Thyroid gland (tissue), 4 donors: Measurements from ENCODE around the gene DLL1. TPM values are rescaled to one million over a fixed set of nuclear protein-coding genes. Genes with fewer than 3 reads are reported as not detected.

Experiments
- DNase-seq, 2 donors: peaks; one replicate each; pipeline ENCODE4 v3.0.0-alpha.2; 2019
- H3K27ac ChIP-seq, 3 donors: fragments of 200-600 bp; sonication (generic); 1 replicate in 2 of 3; 2 replicates in 1 of 3; pipeline ENCODE4 v1.5.1; 2016 to 2019; ENCODE audit warnings: mild to moderate bottlenecking in 1 of 3, moderate library complexity in 1 of 3
- H3K27me3 ChIP-seq: fragments of 200-600 bp; sonication (generic); one replicate; pipeline ENCODE4 v1.5.1; 2019
- H3K36me3 ChIP-seq, 2 donors: fragments of 200-600 bp; sonication (generic); one replicate each; pipeline ENCODE4 v1.5.1; 2016 to 2019
- H3K4me1 ChIP-seq, 2 donors: fragments of 200-600 bp; sonication (generic); one replicate each; pipeline ENCODE4 v1.5.1; 2017 to 2019
- H3K4me3 ChIP-seq, 3 donors: fragments of 200-600 bp; sonication (generic); replicated peaks in 1 of 3; 1 replicate in 2 of 3; 2 replicates in 1 of 3; pipeline ENCODE4 v1.5.1; 2016; ENCODE audit warnings: mild to moderate bottlenecking in 1 of 3
- H3K9me3 ChIP-seq: fragments of 200-600 bp; sonication (generic); one replicate; pipeline ENCODE4 v1.5.1; 2017
- POLR2A ChIP-seq, 2 donors: fragments of 450-650 bp; IDR thresholded peaks; one replicate each; pipeline ENCODE4 v1.6.1; 2017; ENCODE audit warnings: antibody characterized with exemption in 2 of 2, mild to moderate bottlenecking in 2 of 2, moderate library complexity in 1 of 2
- WGBS, 2 donors: methylation state at CpG; one replicate each; pipeline ENCODE4 v1.1.5; 2017; 5-methylcytosine and 5-hydroxymethylcytosine counted together
- intact Hi-C: fragments of 100-400 bp; cut with DNase I; formaldehyde crosslinking; loops from one replicate; pipeline ENCODE4 v1.15.1; 2023
- total RNA-seq, 4 donors: library from RNA; depleted of rRNA; stranded (reverse); fragments of >200 nt; gene quantifications; one replicate each; pipeline ENCODE4 v1.2.3, GENCODE V29; 2016
- TF ChIP-seq, protein P1 (sequence below), 6 experiments: fragments of 200-600 bp in 3 of 6; fragments of 450-650 bp in 3 of 6; sonication (generic) in 3 of 6; IDR thresholded peaks; one replicate each; pipeline ENCODE4 v1.5.1; 2016 to 2019; ENCODE audit warnings: antibody characterized with exemption in 6 of 6, mild to moderate bottlenecking in 2 of 6, inconsistent platforms in 1 of 6, moderate library complexity in 1 of 6

The DLL1 gene
- total RNA-seq, 4 donors from 2014 or later, result 6.6 to 14.9 (median 11.5) TPM

DNA sequence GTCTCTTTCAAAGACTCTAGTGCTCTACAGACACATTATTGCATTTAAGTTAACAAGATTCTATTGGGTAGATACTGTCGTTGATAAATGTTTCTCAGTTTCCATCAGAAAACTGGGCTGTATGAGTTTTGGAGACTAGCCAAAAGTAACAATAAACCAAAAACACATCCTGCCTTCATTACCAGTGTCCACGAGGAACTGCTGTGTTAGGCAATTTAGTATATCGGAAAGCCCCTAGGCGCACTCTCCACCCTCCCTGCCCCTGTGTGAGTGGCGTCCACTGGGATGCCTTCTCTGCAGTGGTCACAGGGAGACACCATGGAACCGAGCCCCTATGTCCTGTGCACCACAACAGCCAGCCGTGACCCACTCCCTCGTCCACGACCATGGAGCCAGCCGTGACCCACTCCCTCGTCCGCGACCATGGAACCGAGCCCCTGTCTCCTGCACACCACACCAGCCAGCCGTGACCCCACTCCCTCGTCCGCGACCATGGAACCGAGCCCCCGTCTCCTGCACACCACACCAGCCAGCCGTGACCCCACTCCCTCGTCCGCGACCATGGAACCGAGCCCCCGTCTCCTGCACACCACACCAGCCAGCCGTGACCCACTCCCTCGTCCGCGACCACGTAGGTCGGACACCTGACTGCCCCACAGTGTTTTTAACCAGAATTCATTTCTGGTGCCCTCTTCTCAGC lies 35.3 kb downstream of the DLL1 start:
- Histone ChIP-seq H3K4me3 (no peak overlapping the region), H3K27ac (no peak overlapping the region), H3K27me3 (no peaks in the 10 kb centered on the region), H3K9me3 (no peaks in the 10 kb centered on the region), H3K36me3 (no peaks in the 10 kb centered on the region), H3K4me1 (no peaks in the 10 kb centered on the region)
- TF ChIP-seq POLR2A (IDR thresholded peaks at IDR 0.05), result no peak
- TF ChIP-seq, protein P1, sequence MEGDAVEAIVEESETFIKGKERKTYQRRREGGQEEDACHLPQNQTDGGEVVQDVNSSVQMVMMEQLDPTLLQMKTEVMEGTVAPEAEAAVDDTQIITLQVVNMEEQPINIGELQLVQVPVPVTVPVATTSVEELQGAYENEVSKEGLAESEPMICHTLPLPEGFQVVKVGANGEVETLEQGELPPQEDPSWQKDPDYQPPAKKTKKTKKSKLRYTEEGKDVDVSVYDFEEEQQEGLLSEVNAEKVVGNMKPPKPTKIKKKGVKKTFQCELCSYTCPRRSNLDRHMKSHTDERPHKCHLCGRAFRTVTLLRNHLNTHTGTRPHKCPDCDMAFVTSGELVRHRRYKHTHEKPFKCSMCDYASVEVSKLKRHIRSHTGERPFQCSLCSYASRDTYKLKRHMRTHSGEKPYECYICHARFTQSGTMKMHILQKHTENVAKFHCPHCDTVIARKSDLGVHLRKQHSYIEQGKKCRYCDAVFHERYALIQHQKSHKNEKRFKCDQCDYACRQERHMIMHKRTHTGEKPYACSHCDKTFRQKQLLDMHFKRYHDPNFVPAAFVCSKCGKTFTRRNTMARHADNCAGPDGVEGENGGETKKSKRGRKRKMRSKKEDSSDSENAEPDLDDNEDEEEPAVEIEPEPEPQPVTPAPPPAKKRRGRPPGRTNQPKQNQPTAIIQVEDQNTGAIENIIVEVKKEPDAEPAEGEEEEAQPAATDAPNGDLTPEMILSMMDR (IDR thresholded peaks at IDR 0.05), result no peak
- no peak for DNase-seq
- 80 to 85% methylated on average over 32 of the region's 32 CpGs for WGBS, 2 donors
- intact Hi-C loops, result no loop called here

DNA sequence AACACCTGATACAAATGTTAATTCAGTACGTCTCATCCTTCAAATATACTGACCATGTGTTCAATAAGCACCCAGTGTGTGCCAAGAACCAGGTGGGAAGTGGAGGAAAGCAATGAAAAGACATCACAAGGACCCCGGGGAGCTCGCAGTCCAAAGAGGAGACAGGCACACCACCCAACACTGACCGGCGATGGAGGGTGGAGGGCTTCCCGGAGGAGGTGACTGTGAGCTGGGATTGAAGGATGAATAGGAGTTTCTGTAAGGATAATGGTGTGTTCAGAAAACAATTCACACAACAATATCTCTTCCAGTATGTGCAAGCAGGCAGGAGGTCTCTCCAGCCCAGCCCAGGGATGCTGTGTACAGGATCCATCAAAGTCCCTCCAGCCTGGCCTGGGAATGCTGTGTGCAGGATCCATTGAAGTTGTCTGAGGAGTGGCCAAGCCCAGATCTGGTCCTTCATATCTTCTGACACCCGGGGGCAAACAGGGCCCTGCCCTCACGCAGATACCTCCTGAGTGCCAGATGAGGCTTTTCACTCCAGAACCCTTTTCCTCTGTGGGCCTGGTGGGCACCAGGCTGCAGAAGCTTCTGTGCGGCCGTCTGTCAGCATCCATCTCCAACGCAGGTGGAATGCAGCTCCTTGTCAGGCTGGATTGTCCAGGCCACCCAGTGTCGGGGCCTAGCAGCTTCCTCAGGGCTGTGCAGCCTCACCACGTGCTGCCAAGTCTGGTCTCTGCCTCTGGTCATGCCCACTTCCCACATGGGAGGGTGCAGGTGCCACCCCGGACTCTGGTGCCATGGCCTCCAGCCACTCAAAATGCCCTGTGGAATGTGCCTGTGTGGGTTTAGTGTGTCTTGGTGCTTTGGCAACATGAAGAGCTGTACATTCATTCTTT lies 36.3 kb downstream of the DLL1 start:
- no peak overlapping the region for H3K4me3 ChIP-seq
- H3K4me1 ChIP-seq, result no peaks in the 10 kb centered on the region
- intact Hi-C loops, result no loop called here
- H3K27ac ChIP-seq, result no peak overlapping the region
- TF ChIP-seq, protein P1 (IDR thresholded peaks at IDR 0.05), result no peak
- TF ChIP-seq POLR2A (IDR thresholded peaks at IDR 0.05), result no peak
- no peaks in the 10 kb centered on the region for H3K27me3 ChIP-seq
- WGBS, 2 donors, result 89 to 92% methylated on average over 11 to 13 of the region's 14 CpGs
- no peaks in the 10 kb centered on the region for H3K36me3 ChIP-seq
- H3K9me3 ChIP-seq, result no peaks in the 10 kb centered on the region
- no peak for DNase-seq

GRCh38 chr6:170253910-170254269 lies 37.0 kb downstream of the DLL1 start:
- Histone ChIP-seq H3K4me1 (no peaks in the 10 kb centered on the region), H3K27ac (no peak overlapping the region), H3K27me3 (no peaks in the 10 kb centered on the region), H3K36me3 (no peaks in the 10 kb centered on the region), H3K4me3 (no peak overlapping the region), H3K9me3 (no peaks in the 10 kb centered on the region)
- 66 to 69% methylated on average over 9 of the region's 9 CpGs for WGBS, 2 donors
- DNase-seq, result no peak
- intact Hi-C loops, result no loop called here
- no peak for TF ChIP-seq POLR2A (IDR thresholded peaks at IDR 0.05)
- TF ChIP-seq, protein P1 (IDR thresholded peaks at IDR 0.05), result no peak

GRCh38 chr6:170253226-170253909 lies 37.5 kb downstream of the DLL1 start:
- TF ChIP-seq, protein P1 (IDR thresholded peaks at IDR 0.05), result no peak
- no peak for TF ChIP-seq POLR2A (IDR thresholded peaks at IDR 0.05)
- 77 to 84% methylated on average over 21 to 26 of the region's 30 CpGs for WGBS, 2 donors

More at GRCh38 chr6:170253226-170253909, 37.5 kb downstream of the DLL1 start:
- Histone ChIP-seq H3K27ac (no peak overlapping the region), H3K4me3 (no peak overlapping the region), H3K36me3 (no peaks in the 10 kb centered on the region), H3K4me1 (no peaks in the 10 kb centered on the region), H3K9me3 (no peaks in the 10 kb centered on the region), H3K27me3 (no peaks in the 10 kb centered on the region)
- DNase-seq, result no peak
- intact Hi-C loops, result no loop called here
